Measurements from ENCODE around the gene SPRR2E.
"Not testable (repeated sequence)": the region's sequence is repeated elsewhere in the genome, so short reads cannot be mapped to it uniquely, and the experiment has no call there.

Gene SPRR2E

DNA sequence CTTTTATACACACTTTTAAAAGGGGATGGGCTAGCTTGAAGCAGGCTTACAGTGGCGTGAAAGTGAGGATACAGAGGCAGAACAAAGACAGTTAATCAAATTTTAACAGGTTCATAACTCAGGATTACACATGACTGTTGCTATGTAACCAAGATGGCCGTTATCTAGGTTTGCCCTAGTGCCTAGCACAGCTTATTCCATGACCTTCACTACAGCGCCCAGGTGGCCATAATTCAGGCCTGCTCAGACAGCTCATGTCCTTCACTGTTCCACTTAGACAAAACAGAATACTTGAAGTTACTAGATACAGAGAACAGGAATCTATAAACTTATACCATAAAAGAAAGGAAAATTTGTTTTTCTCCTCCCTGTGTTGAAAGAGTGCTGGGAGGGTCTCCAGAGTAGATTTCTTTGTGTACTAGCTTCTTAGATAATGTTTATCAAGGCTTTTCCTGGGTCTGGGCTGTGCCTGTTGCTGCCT, 25.2 kb upstream of the SPRR2E start:
- Histone ChIP-seq H3K27ac (ENCODE audit: low read length) (no peak overlapping the region), H3K4me3 (ENCODE audit: low read length in 2 of 2) (no peak overlapping the region), H3K4me1 (ENCODE audit: control insufficient read depth, insufficient read depth, low read length) (no peaks in the 10 kb centered on the region), H3K36me3 (ENCODE audit: control insufficient read depth in 2 of 2, insufficient read depth in 2 of 2, low read length in 2 of 2) (no peaks in the 10 kb centered on the region), H3K9ac (ENCODE audit: low read length in 2 of 2) (no peak overlapping the region), H3K27me3 (ENCODE audit: control insufficient read depth in 1 of 2, insufficient read depth in 2 of 2, low read length in 2 of 2) (no peaks in the 10 kb centered on the region), H3K9me3 (ENCODE audit: control insufficient read depth in 2 of 2, low read length in 2 of 2) (no peaks in the 10 kb centered on the region)

DNA sequence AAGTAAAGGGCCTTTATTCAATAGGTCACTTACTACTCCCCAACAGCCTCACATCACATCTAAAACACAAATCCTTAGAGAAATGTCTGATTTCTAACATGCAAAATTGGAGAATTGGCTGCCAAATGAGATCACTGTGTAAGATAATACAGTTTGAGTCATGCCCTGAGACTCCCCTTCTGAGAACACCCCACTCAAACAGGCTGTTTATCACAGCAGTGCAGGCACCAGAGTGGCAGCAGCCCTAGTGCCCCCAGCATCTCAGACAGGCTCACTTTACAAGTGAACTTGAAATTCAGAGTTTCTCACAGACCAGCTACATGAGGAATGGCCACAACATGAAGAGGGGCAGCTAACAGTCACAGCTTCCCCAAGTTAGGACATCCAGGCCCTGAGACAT, 20.9 kb upstream of the SPRR2E start:
- H3K36me3 ChIP-seq (ENCODE audit: control insufficient read depth in 2 of 2, insufficient read depth in 2 of 2, low read length in 2 of 2); H3K4me3 ChIP-seq (ENCODE audit: low read length in 2 of 2); H3K27me3 ChIP-seq (ENCODE audit: control insufficient read depth in 1 of 2, insufficient read depth in 2 of 2, low read length in 2 of 2); H3K27ac ChIP-seq (ENCODE audit: low read length); H3K9ac ChIP-seq (ENCODE audit: low read length in 2 of 2); H3K9me3 ChIP-seq (ENCODE audit: control insufficient read depth in 2 of 2, low read length in 2 of 2); H3K4me1 ChIP-seq (ENCODE audit: control insufficient read depth, insufficient read depth, low read length): not testable (repeated sequence)

DNA sequence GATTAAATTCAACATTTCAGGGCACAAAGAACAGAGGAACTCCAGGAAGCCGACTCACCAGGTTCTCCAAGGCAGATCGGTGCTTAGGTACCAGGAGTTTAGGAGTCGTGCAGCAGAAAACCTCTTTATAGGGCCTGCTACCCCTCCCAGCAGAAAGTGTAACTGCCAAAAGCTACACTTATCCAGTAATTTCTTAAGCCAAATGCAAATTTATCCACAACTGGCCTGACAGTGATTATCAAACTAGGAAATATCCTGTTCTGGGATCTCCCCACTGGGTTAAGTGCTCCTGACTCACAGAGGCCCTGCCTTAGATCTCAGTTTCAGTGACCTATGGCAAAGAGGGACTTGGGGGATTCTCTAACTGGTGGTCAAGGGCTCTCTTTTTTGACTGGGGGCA, 19.1 kb upstream of the SPRR2E start, which contains the start of gene SPRR2F:
Gene SPRR2F, minus strand, starts transcription at position 101 of the 400 bp plus-strand sequence. CDS start 783 bp downstream, outside the sequence.
- no peaks in the 10 kb centered on the region for H3K27me3 ChIP-seq (ENCODE audit: control insufficient read depth in 1 of 2, insufficient read depth in 2 of 2, low read length in 2 of 2)
- no peaks in the 10 kb centered on the region for H3K4me1 ChIP-seq (ENCODE audit: control insufficient read depth, insufficient read depth, low read length)
- no peaks in the 10 kb centered on the region for H3K9me3 ChIP-seq (ENCODE audit: control insufficient read depth in 2 of 2, low read length in 2 of 2)
- H3K9ac ChIP-seq (ENCODE audit: low read length in 2 of 2) = no peak within 1 kb of the TSS
- H3K27ac ChIP-seq (ENCODE audit: low read length) = no peak within 1 kb of the TSS
- H3K4me3 ChIP-seq (ENCODE audit: low read length in 2 of 2) = no peak within 1 kb of the TSS
- H3K36me3 ChIP-seq (ENCODE audit: control insufficient read depth in 2 of 2, insufficient read depth in 2 of 2, low read length in 2 of 2) = no peaks in the 10 kb centered on the region

DNA sequence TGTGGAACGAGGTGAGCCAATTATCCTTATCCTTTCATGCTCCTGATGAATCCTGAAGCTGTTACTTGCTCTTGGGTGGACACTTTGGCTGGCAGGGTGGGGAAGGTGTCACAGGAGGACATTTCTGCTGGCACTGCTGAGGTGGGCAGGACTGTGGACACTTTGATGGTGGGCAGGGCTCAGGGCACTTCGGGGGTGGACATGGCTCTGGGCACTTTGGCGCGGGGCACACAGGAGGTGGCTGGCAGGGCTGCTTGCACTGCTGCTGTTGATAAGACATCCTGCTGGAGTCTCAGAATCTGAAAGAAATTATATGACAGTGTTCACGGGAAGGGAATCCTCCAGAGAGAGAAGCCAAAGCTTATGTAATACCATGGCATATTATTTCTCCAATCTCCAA, 18.1 kb upstream of the SPRR2E start:
- not testable (repeated sequence) for H3K4me3 ChIP-seq (ENCODE audit: low read length in 2 of 2); H3K27me3 ChIP-seq (ENCODE audit: control insufficient read depth in 1 of 2, insufficient read depth in 2 of 2, low read length in 2 of 2); H3K27ac ChIP-seq (ENCODE audit: low read length); H3K36me3 ChIP-seq (ENCODE audit: control insufficient read depth in 2 of 2, insufficient read depth in 2 of 2, low read length in 2 of 2); H3K9ac ChIP-seq (ENCODE audit: low read length in 2 of 2); H3K9me3 ChIP-seq (ENCODE audit: control insufficient read depth in 2 of 2, low read length in 2 of 2); H3K4me1 ChIP-seq (ENCODE audit: control insufficient read depth, insufficient read depth, low read length)

DNA sequence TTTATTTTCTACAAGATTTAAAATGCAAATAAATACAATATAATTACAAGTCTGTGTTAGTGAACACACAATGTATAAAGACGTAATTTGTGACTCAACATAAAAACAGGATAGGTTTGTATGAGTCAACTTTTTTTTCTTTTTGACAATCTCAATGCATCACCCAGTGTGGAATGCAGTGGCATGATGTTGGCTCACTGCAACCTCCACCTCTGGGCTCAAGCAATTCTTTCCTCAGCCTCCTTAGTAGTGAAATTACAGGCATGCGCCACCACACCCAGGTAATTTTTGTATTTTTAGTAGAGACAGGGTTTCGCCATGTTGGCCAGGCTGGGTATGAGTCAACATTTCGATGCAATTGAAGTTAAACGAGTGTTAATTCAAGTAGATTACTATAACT, 5.9 kb upstream of the SPRR2E start:
- no peaks in the 10 kb centered on the region for H3K9me3 ChIP-seq (ENCODE audit: control insufficient read depth in 2 of 2, low read length in 2 of 2)
- no peaks in the 10 kb centered on the region for H3K4me1 ChIP-seq (ENCODE audit: control insufficient read depth, insufficient read depth, low read length)
- H3K36me3 ChIP-seq (ENCODE audit: control insufficient read depth in 2 of 2, insufficient read depth in 2 of 2, low read length in 2 of 2) = no peaks in the 10 kb centered on the region
- no peak overlapping the region for H3K4me3 ChIP-seq (ENCODE audit: low read length in 2 of 2)
- H3K27me3 ChIP-seq (ENCODE audit: control insufficient read depth in 1 of 2, insufficient read depth in 2 of 2, low read length in 2 of 2) = no peaks in the 10 kb centered on the region
- H3K27ac ChIP-seq (ENCODE audit: low read length) = no peak overlapping the region
- H3K9ac ChIP-seq (ENCODE audit: low read length in 2 of 2) = no peak overlapping the region

DNA sequence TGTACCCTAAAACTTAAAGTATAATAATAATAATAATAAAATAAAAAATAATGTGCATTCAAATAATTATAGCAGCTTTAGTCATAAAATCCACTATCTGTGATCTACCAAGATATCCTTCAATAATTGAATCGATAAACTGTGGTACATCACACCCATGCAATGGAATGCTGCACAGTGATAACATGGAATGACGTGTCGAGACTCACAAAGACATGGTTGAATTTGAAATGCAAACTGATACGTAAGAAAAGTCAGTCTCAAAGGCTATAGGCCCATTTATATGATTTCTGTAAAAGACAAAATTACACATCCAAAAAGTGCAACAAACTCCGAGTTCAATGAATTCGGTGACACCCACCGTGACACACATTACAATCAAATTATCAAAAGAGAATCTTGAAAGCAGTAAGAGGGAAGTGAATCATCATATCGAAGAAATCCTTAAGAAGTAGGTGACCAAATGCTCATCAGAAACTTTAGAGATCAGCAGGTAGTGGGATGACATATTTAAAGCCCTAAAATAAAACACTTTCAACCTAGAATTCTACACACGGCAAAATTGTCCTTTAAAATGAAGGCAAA, 5.2 kb upstream of the SPRR2E start:
- Histone ChIP-seq H3K27me3 (ENCODE audit: control insufficient read depth in 1 of 2, insufficient read depth in 2 of 2, low read length in 2 of 2) (no peaks in the 10 kb centered on the region), H3K9me3 (ENCODE audit: control insufficient read depth in 2 of 2, low read length in 2 of 2) (no peaks in the 10 kb centered on the region), H3K4me1 (ENCODE audit: control insufficient read depth, insufficient read depth, low read length) (no peaks in the 10 kb centered on the region), H3K9ac (ENCODE audit: low read length in 2 of 2) (no peak overlapping the region), H3K4me3 (ENCODE audit: low read length in 2 of 2) (no peak overlapping the region), H3K27ac (ENCODE audit: low read length) (no peak overlapping the region), H3K36me3 (ENCODE audit: control insufficient read depth in 2 of 2, insufficient read depth in 2 of 2, low read length in 2 of 2) (no peaks in the 10 kb centered on the region)

DNA sequence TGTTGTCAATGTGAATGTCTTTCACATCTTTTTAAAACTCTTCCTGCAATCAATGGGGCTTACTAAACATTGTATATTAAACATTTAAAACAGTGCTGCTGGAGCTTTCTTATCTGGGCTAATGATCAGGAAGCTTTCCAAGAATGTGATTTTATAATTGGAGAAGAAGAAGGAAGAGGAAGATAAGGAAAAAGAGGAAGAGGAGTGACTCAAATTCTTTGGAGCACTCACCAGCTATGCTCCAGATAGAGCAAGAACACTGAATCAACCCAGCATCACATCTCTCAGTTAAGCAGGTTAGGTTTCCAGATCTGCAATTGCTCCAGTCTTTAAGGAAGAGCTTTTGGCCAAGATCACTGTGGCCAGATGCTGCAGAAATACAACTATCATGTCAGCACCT, 1.4 kb upstream of the SPRR2E start:
- H3K36me3 ChIP-seq (ENCODE audit: control insufficient read depth in 2 of 2, insufficient read depth in 2 of 2, low read length in 2 of 2) = no peaks in the 10 kb centered on the region
- H3K4me1 ChIP-seq (ENCODE audit: control insufficient read depth, insufficient read depth, low read length) = no peaks in the 10 kb centered on the region
- H3K9me3 ChIP-seq (ENCODE audit: control insufficient read depth in 2 of 2, low read length in 2 of 2) = no peaks in the 10 kb centered on the region
- H3K27ac ChIP-seq (ENCODE audit: low read length) = no peak overlapping the region
- no peak overlapping the region for H3K9ac ChIP-seq (ENCODE audit: low read length in 2 of 2)
- H3K4me3 ChIP-seq (ENCODE audit: low read length in 2 of 2) = no peak overlapping the region
- no peaks in the 10 kb centered on the region for H3K27me3 ChIP-seq (ENCODE audit: control insufficient read depth in 1 of 2, insufficient read depth in 2 of 2, low read length in 2 of 2)

DNA sequence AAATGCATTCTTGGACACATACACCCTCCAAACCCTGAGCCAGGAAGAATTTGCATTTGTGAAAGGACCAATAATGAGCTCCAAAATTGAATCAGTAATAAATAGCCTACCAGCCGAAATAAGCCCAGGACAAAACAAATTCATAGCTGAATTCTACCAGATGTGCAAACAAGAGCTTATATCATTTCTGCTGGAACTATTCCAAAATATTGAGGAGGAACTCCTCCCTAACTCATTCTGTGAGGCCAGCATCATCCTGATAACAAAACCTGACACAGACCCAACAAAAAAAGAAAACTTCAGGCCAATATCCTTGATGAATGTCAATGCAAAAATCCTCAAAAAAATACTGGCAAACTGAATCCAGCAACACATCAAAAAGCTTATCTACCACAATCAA, 6.7 kb downstream of the SPRR2E start:
- Histone ChIP-seq H3K36me3 (ENCODE audit: control insufficient read depth in 2 of 2, insufficient read depth in 2 of 2, low read length in 2 of 2) (no peaks in the 10 kb centered on the region), H3K27ac (ENCODE audit: low read length) (no peak overlapping the region), H3K9ac (ENCODE audit: low read length in 2 of 2) (no peak overlapping the region), H3K27me3 (ENCODE audit: control insufficient read depth in 1 of 2, insufficient read depth in 2 of 2, low read length in 2 of 2) (no peaks in the 10 kb centered on the region), H3K9me3 (ENCODE audit: control insufficient read depth in 2 of 2, low read length in 2 of 2) (no peaks in the 10 kb centered on the region), H3K4me1 (ENCODE audit: control insufficient read depth, insufficient read depth, low read length) (no peaks in the 10 kb centered on the region), H3K4me3 (ENCODE audit: low read length in 2 of 2) (no peak overlapping the region)

DNA sequence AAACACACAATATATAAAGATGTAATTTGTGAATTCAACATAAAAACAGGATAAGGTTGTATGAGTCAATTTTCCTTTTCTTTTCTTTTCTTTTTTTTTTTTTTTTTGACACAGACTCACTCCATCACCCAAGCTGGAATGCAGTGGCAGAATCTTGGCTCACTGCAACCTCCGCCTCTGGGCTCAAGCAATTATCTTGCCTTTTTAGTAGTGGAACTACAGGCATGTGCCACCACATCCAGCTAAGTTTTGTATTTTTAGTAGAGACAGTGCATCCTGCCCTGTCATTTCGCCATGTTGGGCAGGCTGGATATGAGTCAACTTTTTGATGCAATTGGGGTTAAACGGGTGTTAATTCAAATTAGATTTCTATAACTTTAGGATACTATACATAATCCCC, 12.6 kb downstream of the SPRR2E start:
- Histone ChIP-seq H3K27ac (ENCODE audit: low read length) (no peak overlapping the region), H3K9ac (ENCODE audit: low read length in 2 of 2) (no peak overlapping the region), H3K27me3 (ENCODE audit: control insufficient read depth in 1 of 2, insufficient read depth in 2 of 2, low read length in 2 of 2) (no peaks in the 10 kb centered on the region), H3K9me3 (ENCODE audit: control insufficient read depth in 2 of 2, low read length in 2 of 2) (no peaks in the 10 kb centered on the region), H3K4me1 (ENCODE audit: control insufficient read depth, insufficient read depth, low read length) (no peaks in the 10 kb centered on the region), H3K36me3 (ENCODE audit: control insufficient read depth in 2 of 2, insufficient read depth in 2 of 2, low read length in 2 of 2) (no peaks in the 10 kb centered on the region), H3K4me3 (ENCODE audit: low read length in 2 of 2) (no peak overlapping the region)

DNA sequence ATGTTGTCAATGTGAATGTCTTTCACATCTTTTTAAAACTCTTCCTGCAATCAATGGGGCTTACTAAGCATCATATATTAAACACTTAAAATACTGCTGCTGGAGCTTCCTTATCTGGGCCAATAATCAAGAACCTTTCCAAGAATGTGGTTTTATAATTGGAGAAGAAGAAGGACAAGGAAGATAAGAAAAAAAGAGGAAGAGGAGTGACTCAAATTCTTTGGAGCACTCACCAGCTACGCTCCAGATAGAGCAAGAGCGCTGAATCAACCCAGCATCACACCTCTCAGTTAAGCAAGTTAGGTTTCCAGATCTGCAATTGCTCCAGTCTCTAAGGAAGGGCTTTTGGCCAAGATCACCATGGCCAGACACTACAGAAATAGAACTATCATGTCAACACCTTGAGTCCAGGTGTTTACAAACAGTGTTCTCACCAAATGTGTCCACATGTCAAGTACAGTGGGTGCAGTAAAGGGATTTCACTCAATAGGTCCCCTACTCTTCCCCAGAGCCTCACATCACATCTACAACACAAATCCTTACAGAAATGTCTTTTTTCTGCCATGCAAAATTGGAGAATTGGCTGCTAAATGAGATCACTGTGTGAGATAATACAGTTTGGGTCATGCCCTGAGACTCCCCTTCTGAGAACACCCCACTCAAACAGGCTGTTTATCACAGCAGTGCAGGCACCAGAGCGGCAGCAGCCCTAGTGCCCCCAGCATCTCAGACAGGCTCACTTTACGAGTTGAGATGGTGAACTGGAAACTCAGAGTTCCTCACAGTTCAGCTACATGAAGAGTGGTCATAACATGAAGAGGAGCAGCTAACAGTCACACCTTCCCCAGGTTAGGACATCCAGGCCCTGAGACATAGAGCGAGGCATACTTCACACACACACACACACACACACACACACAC, 21.3 kb downstream of the SPRR2E start:
- no peaks in the 10 kb centered on the region for H3K9me3 ChIP-seq (ENCODE audit: control insufficient read depth in 2 of 2, low read length in 2 of 2)
- H3K36me3 ChIP-seq (ENCODE audit: control insufficient read depth in 2 of 2, insufficient read depth in 2 of 2, low read length in 2 of 2) = no peaks in the 10 kb centered on the region
- H3K9ac ChIP-seq (ENCODE audit: low read length in 2 of 2) = no peak overlapping the region
- H3K4me1 ChIP-seq (ENCODE audit: control insufficient read depth, insufficient read depth, low read length) = no peaks in the 10 kb centered on the region
- no peaks in the 10 kb centered on the region for H3K27me3 ChIP-seq (ENCODE audit: control insufficient read depth in 1 of 2, insufficient read depth in 2 of 2, low read length in 2 of 2)
- no peak overlapping the region for H3K27ac ChIP-seq (ENCODE audit: low read length)
- no peak overlapping the region for H3K4me3 ChIP-seq (ENCODE audit: low read length in 2 of 2)

DNA sequence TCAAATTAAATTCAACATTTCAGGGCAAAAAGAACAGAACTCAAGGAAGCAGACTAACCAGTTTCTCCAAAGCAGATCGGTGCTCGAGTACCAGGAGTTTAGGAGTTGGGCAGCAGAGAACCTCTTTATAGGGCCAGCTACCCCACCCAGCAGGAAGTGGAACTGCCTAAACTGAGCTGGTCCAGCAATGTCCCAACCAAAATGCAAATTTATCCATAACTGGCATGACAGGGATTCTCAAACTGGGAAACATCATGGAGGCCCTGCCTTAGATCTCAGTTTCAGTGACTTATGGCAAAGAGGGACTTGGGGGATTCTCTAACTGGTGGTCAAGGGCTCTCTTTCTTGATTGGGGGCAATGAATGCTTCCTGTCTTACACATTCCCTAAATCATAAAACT, 22.8 kb downstream of the SPRR2E start, which contains the start of gene SPRR2B:
Gene SPRR2B, minus strand, starts transcription at position 101 of the 400 bp plus-strand sequence. CDS start 772 bp downstream, outside the sequence.
- H3K9me3 ChIP-seq (ENCODE audit: control insufficient read depth in 2 of 2, low read length in 2 of 2) = no peaks in the 10 kb centered on the region
- H3K4me3 ChIP-seq (ENCODE audit: low read length in 2 of 2) = no peak within 1 kb of the TSS
- H3K9ac ChIP-seq (ENCODE audit: low read length in 2 of 2) = no peak within 1 kb of the TSS

More for the DNA sequence above, 22.8 kb downstream of the SPRR2E start, which contains the start of gene SPRR2B:
- Histone ChIP-seq H3K27ac (ENCODE audit: low read length) (no peak within 1 kb of the TSS), H3K36me3 (ENCODE audit: control insufficient read depth in 2 of 2, insufficient read depth in 2 of 2, low read length in 2 of 2) (no peaks in the 10 kb centered on the region), H3K27me3 (ENCODE audit: control insufficient read depth in 1 of 2, insufficient read depth in 2 of 2, low read length in 2 of 2) (no peaks in the 10 kb centered on the region), H3K4me1 (ENCODE audit: control insufficient read depth, insufficient read depth, low read length) (no peaks in the 10 kb centered on the region)

Data from stomach smooth muscle (tissue), 2 donors.